ENCODE results near the gene DCPS.
"Not testable (repeated sequence)": the region's sequence is repeated elsewhere in the genome, so short reads cannot be mapped to it uniquely, and the experiment has no call there.

Gene DCPS

GRCh38 chr11:126290887-126291286 is 13.0 kb upstream of the DCPS start:
- no peak for DNase-seq

GRCh38 chr11:126293726-126294125 is 10.1 kb upstream of the DCPS start:
- DNase-seq: no peak

DNA sequence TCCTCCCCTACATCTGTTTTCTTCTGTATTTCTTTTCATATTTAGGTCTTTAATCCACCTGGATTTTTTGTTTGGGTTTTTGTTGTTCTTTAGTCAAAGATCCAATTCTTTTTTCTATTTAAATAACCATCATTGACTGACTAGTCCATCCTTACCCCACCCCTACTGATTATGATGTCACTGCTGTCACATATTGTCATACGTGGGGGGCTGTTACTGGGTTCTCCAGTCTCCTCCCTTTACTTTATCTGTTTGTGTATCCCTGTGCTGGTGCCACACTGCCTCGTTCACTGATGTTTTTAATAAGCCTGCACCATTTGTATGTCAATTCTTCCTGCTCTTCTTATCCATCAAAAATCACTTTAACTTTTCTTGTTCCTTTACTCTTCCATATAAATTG is 6.9 kb upstream of the DCPS start:
- no peak for DNase-seq

DNA sequence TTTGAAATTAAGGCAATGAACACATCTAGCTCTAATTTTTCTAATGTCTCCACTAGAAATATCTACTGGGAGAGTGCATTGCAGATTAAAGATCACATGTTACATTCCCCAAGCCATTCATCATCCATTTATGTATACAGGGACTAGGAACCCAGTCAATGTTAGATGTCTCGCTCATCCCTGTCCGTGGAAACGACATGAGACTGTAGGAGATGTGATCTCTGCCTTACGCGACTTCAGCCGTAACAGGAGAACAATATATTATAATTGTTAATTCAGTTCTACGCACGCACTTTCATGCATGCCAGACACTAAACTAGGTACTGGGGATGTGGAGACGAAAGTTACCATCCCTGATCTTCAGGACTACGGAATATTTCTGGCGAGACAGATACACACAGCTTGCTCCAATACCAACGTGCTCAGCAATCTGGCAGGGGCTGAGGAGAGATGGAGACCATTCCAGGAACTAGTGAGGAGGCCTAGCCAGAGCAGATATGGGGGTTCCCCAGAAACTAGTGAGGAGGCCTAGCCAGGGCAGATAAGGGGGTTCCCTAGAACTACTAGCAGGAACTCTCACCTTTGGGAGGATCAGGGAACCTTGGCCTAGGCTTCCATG is 706 bp downstream of the DCPS start:
- no peak for DNase-seq

- DNase-seq: no peak
These were observed 1.8 kb downstream of the DCPS start for GRCh38 chr11:126305699-126306098.

DNA sequence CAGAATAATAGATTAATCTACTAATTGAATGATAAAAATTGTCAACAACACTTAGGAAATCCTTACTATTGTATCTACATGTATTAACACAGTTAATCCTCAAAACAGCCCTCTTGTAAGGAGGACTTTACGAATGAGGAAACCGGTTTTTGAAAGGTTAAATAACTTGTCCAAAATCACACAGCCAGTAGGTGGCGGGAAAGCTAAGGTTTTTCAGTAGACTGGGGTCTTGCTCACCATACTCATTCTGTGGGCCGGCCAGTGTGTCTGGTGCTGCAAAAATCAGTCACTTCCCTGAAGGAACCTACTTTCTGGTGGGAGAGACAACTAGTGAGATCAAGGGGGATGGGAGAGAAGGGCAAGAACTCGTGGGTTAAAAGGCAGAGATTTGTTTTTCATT is 3.8 kb downstream of the DCPS start:
- peak; percentile 56 for DNase-seq

DNA sequence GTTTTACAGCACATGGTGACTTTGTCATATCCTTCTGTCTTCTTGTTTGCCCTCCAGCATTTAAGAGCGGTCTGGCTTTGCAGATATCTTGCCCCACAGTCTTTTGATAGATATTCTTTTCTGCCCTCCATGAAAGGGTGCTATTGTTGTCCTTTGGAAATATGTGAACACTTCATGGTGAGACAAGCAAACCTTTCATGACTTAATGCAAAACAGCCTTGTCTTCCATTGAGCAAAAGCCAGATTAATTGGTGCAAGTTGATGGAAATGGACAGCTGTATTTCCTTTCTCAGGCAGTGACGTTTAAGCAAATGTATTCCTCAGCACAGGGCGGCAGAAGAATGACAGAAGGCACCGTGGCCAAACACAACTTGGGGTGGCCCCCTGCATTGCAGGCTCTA is 4.4 kb downstream of the DCPS start:
- no peak for DNase-seq

DNA sequence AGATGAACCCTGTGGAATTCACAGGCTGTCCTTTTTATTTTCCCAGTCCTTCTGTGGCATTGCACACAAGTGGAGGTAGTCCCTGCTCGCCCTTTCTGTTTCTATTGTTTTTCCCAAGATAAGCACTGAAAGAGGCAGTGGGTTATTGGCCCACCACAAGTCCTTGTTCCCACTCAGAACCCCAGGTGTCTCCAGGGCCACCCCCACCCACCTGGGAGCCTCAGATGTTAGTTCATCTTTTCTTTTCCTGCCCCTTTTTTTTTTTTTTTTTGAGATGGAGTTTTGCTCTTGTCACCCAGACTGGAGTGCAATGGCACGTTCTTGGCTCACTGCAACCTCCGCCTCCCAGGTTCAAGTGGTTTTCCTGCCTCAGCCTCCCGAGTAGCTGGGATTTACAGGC is 4.9 kb downstream of the DCPS start:
- DNase-seq: not testable (repeated sequence)

DNA sequence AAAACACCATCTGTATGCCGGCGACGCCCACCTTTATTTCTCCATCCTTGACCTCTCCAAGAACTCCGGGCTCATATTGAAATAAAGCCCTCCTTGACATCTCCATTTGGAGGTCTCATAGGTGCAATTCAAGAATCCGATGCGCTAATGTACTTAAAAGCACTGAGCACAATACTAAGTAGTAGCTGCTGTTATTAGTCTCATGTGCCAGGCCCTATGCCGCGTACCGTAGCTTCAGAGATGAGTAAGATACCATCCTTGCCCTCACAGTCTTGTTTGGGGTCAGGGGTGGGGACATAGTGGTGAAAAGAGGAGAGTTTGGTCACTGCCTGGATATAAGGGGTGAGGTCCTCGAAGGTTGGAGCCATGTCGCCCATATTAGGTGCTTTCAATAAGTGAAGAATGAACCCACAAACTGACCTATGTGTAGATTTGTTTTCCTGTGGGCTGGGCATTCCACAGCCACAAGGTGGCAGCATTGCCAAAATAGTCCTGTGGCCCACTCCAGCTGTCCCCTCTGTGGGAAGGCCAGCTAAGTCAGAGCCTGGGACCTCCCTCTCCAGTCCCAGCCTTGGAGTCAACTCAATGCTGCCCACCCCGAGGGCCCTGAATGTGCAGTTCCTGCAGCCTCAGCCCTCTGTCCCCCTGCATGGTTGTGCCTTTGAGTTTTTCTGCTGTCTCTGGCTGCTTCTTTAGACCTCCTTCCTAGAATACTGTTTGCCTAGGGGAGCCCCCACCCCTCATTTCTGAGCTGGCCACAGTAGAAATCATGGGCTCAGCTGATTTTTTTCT is 6.5 kb downstream of the DCPS start:
- peak; percentile 75 for DNase-seq

DNA sequence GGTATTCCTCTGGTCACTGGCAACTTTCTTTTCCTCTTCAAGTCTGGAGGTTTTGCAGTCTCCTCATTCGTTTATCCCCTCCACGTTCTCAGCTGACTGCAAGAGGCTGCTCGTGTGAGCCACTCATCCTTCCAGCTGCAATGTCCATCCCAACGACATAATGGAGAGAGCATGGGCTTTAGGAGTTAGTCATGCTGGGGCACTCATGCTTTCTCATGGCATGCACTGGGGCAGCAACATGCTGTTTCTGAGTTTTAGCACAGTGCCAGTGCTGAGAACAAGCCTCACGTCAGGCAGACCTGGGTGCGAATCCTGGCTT is 7.1 kb downstream of the DCPS start:
- DNase-seq: peak; percentile 12

- no peak for DNase-seq
These were observed 7.8 kb downstream of the DCPS start for GRCh38 chr11:126311401-126312291.

- no peak for DNase-seq
These were observed 9.1 kb downstream of the DCPS start for GRCh38 chr11:126312961-126313360.

DNA sequence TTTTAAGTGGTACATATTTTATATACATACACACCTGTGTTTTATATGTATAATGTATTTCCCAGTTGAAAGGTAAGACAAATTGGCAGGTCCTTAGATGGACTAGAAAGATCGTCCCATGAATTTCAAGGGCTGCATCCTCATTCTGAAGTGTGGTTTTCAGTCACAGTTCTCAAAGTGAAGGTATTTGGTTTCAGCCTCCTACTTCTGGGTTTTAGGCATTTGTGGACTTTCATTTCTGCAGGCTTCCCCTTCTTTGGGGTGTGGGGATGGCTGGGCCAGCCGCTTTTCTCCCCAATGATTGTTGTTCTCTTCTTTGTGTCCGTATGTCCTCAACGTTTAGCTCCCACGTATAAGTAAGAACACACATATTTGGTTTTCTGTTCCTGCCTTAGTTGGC is 10.0 kb downstream of the DCPS start:
- no peak for DNase-seq

GRCh38 chr11:126317432-126317755 is 13.5 kb downstream of the DCPS start:
- DNase-seq: no peak

DNA sequence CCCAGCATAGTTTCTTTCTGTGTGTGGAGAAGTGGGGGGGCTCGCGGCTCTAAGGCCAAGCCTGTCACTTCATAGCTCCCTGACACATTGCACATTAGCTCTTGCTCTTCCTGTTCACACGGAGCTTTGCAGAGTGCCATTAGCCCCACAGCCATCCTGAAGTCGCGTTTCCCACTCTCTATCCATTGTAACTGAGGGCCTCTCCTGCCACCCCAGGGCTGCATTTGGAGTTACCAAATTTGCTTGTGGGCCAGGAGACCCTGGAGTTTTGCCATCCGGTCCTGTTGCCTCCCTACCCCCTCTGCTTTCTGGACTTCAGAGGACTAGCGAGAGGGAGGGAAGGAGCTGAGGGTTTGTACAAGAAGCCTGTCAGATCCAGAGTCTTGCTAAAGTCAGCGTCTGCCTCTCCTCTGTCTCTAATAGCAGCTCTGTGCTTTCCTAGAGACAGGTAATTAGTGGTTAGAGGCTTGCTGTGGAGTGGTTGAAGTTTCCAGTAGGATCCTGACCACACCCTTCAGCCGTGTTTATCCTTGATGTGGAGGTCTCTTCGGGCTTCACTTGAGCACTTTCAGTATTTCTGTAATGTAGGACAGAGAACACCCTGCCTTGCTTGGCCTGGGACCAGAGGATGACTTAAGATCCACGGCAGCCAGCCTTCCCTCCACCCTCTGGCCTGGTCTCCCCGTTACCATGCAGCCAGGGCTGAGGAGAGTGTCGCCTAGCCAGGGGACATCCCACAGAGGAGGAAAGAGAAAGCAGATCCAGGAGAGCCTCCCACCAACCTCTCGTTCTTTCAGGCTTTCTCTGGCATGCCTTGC is 14.1 kb downstream of the DCPS start:
- DNase-seq: peak; percentile 91

DNA sequence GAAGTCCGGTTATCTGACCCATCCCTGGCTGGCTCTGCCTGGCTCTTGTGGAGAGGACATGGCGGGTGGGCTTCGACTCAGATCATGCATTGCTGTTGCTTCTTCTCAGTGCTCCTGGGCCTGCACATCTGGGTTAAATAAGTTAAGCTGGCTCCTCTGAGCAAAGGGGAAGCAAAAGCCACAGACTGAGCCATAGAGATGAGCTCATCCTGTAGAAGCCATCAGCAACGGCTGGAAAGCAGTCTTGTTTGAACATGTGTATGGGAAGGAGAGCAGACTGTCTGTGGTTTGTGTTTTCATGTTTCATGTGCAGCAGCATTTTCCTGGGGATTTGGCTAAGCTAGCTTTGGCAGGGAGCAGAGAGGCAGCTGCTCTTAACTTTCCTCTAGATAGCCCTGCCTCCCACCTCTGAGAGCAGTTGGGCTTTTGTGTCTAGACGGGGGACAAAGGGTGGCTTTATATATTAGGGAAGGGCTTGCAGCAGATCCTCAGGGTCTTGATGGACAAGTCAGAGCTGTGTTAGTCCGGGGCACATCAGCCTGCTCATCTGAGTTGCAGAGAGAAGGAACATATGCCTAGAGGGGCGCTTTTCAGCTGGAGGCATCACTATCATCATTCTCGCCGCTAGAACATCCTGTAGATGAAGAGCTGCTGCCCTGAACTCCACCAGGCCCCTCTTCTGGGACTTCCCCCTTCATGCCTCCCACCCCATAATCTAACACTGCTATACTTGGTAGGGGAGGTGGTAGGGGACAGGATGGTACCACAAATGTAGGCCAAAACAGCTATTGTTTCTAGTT is 14.9 kb downstream of the DCPS start:
- peak; percentile 98 for DNase-seq

DNA sequence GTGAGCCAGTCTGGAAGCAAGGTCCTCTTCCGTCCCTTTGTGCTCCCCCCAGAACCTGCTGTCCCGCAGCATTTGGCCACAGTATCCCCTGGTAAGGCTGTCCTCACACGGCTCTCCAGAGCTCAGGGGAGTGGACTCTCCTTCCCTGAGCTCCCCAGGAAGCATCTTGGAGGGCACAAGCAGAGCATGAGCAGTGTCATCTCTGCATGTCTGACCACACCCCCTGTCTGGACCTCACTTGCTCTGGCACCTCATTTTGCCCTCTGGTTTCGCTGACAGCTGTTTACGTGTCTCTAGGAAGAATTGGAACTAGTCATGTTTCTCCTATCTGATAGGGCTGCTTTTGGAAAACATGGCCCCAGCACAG is 15.5 kb downstream of the DCPS start:
- DNase-seq: peak; percentile 14

GRCh38 chr11:126322996-126323395 is 19.1 kb downstream of the DCPS start:
- no peak for DNase-seq

DNA sequence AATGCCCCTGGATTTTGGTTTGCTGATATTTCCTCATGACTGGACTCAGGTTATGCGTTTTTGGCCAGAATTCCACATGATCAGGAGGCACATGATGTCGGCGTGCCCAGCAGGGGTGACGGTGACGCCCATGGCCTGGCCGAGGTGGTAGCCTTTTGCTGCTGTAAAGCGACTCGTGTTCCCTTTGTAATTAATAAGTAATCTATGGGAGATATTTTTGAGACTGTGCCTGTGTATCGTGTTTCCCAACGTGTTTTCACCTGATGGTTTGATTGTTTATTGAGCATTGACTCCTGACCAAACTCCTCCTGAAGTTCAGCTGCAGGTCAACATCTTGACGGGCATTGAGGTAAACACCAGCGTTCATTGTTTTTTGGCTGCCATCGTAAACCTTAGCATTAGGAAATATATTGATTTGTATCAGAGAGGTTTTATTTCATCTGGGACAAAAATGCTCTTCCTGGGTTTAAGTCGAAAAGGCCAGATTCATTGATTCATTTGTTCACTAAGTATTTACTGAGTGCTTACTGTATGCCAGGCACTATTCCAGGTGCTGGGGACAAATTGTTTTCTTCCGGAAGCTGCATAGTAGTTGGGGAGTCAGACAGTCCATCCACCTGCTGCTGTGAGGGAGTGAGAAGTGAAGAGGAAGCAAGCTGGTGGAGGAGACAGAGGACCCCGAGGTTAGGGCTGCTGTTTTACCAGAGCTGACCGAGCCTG is 23.6 kb downstream of the DCPS start:
- DNase-seq: no peak

GRCh38 chr11:126328001-126328390 is 24.1 kb downstream of the DCPS start:
- no peak for DNase-seq

DNA sequence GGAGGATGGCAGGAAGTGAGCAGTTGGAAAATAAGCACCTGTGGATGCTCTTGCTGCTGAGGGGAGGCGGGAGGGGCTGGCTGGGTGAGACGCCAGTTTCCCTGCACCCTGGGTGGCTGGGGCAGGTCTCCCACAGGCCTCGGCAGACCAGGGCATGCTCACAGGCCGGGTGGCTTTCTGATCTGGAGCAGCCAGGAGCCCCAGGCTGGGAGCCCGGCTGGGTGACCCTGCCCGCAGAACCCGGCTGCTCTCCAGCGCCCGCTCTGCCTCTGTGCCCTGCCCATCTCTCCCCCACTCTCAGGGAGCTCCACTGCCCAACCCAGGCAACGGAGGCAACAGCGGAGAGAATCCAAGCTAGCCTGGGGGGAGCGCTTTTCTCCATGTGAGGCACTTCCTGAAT is 24.6 kb downstream of the DCPS start:
- no peak for DNase-seq
